Adrenal gland (tissue), 12 donors: ENCODE data around the gene QSOX2. TPM values are rescaled to one million over a fixed set of nuclear protein-coding genes. Genes with fewer than 3 reads are reported as not detected.

ENCODE experiments used
- DNase-seq, 7 donors: peaks; one replicate each; pipeline ENCODE4 v3.0.0-alpha.2; 2019 to 2020
- H3K27ac ChIP-seq, 5 donors: fragments of 200-600 bp; sonication (generic) in 4 of 5; 1 replicate in 3 of 5; 2 replicates in 2 of 5; pipeline versions ENCODE4 v1.5.1 to v1.8.0; 2016 to 2020; ENCODE audit warnings: mild to moderate bottlenecking in 1 of 5
- H3K27me3 ChIP-seq: fragments of 200-600 bp; 2 replicates; pipeline ENCODE4 v1.8.0; 2021
- H3K36me3 ChIP-seq, 2 donors: fragments of 200-600 bp; replicated peaks in 1 of 2; 1 replicate in 1 of 2; 2 replicates in 1 of 2; pipeline versions ENCODE4 v1.5.1 to v1.8.0; 2018 to 2022
- H3K4me1 ChIP-seq, 2 donors: fragments of 200-600 bp; replicated peaks in 1 of 2; 1 replicate in 1 of 2; 2 replicates in 1 of 2; pipeline versions ENCODE4 v1.5.1 to v1.8.0; 2018 to 2021
- H3K4me3 ChIP-seq, 4 donors: fragments of 200-600 bp; sonication (generic) in 3 of 4; one replicate each; pipeline ENCODE4 v1.5.1; 2016 to 2018
- H3K9me3 ChIP-seq, 3 donors: fragments of 200-600 bp; sonication (generic) in 1 of 3; replicated peaks in 1 of 3; 1 replicate in 2 of 3; 2 replicates in 1 of 3; pipeline versions ENCODE4 v1.5.1 to v1.8.0; 2016 to 2021
- POLR2A ChIP-seq, 2 donors: fragments of 450-650 bp; IDR thresholded peaks; one replicate each; pipeline ENCODE4 v1.6.1; 2017; ENCODE audit warnings: antibody characterized with exemption in 2 of 2, mild to moderate bottlenecking in 2 of 2, moderate library complexity in 1 of 2
- WGBS, 4 donors: extraction: QIAGEN DNeasy Blood & Tissue Kit in 2 of 4; methylation state at CpG; one replicate each; pipeline versions ENCODE4 v1.1.5 to v1.1.7; 2013 to 2017; 5-methylcytosine and 5-hydroxymethylcytosine counted together
- intact Hi-C, 2 donors: fragments of 100-400 bp; cut with DNase I; formaldehyde crosslinking; loops; one replicate each; pipeline versions ENCODE4 v1.14.1 to v1.15.0; 2022 to 2023
- polyA plus RNA-seq, 3 donors: library from polyadenylated mRNA; stranded (reverse); fragments of 200-250 nt in 2 of 3; fragments of 350-450 nt in 1 of 3; fragmentation: Illumina TruSeq in 1 of 3; extraction: RNeasy Lipid Tissue Mini Kit (QIAGEN cat#74804) in 1 of 3; gene quantifications; one replicate each; pipeline ENCODE4 v1.2.3, GENCODE V29; 2013 to 2014
- total RNA-seq, 9 donors: library from RNA; depleted of rRNA in 4 of 9; stranded (reverse); fragments of >200 nt in 4 of 9; fragments of 120-200 nt in 1 of 9; fragmentation: NEBNext Ultra II Directional in 1 of 9; extraction: Animal tissue kit (Norgen Biotek cat#: 25700) in 1 of 9; gene quantifications; one replicate each; pipeline versions ENCODE4 v1.1.0 to v1.2.4, GENCODE V29; 2013 to 2023
- TF ChIP-seq, protein P1 (sequence below), 6 experiments: fragments of 450-650 bp in 4 of 6; fragments of 200-600 bp in 2 of 6; sonication (generic) in 1 of 6; IDR thresholded peaks; 1 replicate in 5 of 6; 2 replicates in 1 of 6; pipeline versions ENCODE4 v1.5.1 to v1.8.0; 2016 to 2021; ENCODE audit warnings: antibody characterized with exemption in 6 of 6, mild to moderate bottlenecking in 2 of 6, moderate library complexity in 1 of 6
- donor health status: healthy with polysubstance abuse.
- donor health status: Bipolar disorder and iron deficiency.
- donor health status: DM: yes; HTN: yes; CAD: no.
- donor health status: DM: no; HTN: no; CAD: no.
- donor health status: DM: no; HTN: no; CAD: no.
- donor health status: DM: yes; HTN: yes; CAD: no.

Gene QSOX2
- total and polyA plus RNA-seq, 12 donors, result 6.4 to 14.3 (median 9.3) TPM

GRCh38 chr9:136206602-136207275 lies 38.9 kb downstream of the QSOX2 start:
- Histone ChIP-seq H3K4me1 (no peaks in the 10 kb centered on the region), H3K36me3 (no peaks in the 10 kb centered on the region), H3K27me3 (peaks cover 35% of the 10 kb centered on the region), H3K27ac (no peak overlapping the region), H3K4me3 (no peak overlapping the region), H3K9me3 (no peaks in the 10 kb centered on the region)
- TF ChIP-seq, protein P1, sequence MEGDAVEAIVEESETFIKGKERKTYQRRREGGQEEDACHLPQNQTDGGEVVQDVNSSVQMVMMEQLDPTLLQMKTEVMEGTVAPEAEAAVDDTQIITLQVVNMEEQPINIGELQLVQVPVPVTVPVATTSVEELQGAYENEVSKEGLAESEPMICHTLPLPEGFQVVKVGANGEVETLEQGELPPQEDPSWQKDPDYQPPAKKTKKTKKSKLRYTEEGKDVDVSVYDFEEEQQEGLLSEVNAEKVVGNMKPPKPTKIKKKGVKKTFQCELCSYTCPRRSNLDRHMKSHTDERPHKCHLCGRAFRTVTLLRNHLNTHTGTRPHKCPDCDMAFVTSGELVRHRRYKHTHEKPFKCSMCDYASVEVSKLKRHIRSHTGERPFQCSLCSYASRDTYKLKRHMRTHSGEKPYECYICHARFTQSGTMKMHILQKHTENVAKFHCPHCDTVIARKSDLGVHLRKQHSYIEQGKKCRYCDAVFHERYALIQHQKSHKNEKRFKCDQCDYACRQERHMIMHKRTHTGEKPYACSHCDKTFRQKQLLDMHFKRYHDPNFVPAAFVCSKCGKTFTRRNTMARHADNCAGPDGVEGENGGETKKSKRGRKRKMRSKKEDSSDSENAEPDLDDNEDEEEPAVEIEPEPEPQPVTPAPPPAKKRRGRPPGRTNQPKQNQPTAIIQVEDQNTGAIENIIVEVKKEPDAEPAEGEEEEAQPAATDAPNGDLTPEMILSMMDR (IDR thresholded peaks at IDR 0.05), result no peak
- TF ChIP-seq POLR2A (IDR thresholded peaks at IDR 0.05), result no peak
- intact Hi-C loops, result no loop called here
- 79 to 83% (median 80%) methylated on average over 16 of the region's 16 CpGs for WGBS, 4 donors
- no peak for DNase-seq

GRCh38 chr9:136205707-136205992 lies 40.0 kb downstream of the QSOX2 start:
- no peak for DNase-seq
- H3K4me3 ChIP-seq, result no peak overlapping the region
- no peaks in the 10 kb centered on the region for H3K9me3 ChIP-seq
- no peaks in the 10 kb centered on the region for H3K4me1 ChIP-seq
- intact Hi-C loops, result no loop called here
- no peaks in the 10 kb centered on the region for H3K36me3 ChIP-seq
- 56 to 100% (median 84%) methylated on average over 1 to 5 of the region's 5 CpGs for WGBS, 4 donors
- no peak overlapping the region for H3K27ac ChIP-seq
- TF ChIP-seq, protein P1 (IDR thresholded peaks at IDR 0.05), result no peak
- no peak for TF ChIP-seq POLR2A (IDR thresholded peaks at IDR 0.05)
- peaks cover 46% of the 10 kb centered on the region for H3K27me3 ChIP-seq

DNA sequence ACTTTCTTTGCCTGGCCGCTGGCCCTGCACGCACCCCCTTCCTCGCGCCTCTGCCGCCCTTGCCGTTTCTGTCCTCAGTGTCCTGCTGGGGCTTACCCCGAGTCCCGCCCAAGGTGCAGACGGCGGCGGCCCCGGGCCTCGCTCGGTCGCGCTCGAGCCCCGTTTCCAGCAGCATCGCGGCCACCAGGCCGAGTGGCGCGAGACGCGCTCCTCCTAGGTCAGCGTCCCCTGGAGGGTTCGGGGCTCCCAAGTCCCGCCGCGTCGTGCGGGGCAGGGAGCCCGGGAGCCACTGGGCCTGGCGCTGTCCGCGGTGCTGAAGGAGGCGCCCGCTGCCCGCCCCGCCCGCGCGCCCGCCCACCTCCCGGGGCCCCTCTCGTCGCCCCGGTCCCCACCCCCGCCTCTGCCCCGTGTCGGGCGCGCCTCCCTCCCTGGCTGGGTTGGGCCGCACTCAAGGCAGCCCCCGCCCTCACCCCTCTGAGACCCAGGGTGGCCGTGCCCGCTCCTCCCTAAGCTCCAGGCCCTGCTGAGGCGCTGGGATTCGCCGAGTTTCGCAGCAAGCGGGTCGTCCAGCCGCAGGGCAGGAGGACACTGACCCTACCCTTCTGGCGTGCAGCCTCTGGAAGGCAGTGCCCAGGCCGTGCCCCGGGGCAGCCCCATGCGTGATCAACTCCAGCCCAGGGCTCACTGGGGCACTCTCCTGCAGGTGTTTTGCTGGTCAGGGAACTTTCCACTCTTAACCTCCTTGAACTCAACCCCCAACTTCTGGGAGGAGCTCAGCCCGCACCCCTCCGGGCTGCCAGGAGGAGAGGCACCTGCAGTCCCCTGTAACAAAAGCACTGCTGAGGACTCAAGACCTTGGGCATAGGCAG lies 40.5 kb downstream of the QSOX2 start, which contains the start of gene LHX3:
Gene LHX3 (minus strand): TSS at position 291 of the 869 bp plus-strand sequence. CDS start 116 bp downstream, at position 175.
- no peaks in the 10 kb centered on the region for H3K36me3 ChIP-seq
- 2 to 16% (median 11%) methylated on average over 6 to 70 of the region's 70 CpGs for WGBS, 4 donors
- H3K27me3 ChIP-seq, result peaks cover 52% of the 10 kb centered on the region
- no peak within 1 kb of the TSS for H3K4me3 ChIP-seq
- peak in 5 of 7 donors; percentile 26 to 40 (median 35) for DNase-seq
- H3K27ac ChIP-seq, result no peak within 1 kb of the TSS
- no peaks in the 10 kb centered on the region for H3K4me1 ChIP-seq
- intact Hi-C loops, result no loop called here
- no peaks in the 10 kb centered on the region for H3K9me3 ChIP-seq
- TF ChIP-seq POLR2A (IDR thresholded peaks at IDR 0.05), result no peak
- TF ChIP-seq, protein P1 (IDR thresholded peaks at IDR 0.05), result no peak

DNA sequence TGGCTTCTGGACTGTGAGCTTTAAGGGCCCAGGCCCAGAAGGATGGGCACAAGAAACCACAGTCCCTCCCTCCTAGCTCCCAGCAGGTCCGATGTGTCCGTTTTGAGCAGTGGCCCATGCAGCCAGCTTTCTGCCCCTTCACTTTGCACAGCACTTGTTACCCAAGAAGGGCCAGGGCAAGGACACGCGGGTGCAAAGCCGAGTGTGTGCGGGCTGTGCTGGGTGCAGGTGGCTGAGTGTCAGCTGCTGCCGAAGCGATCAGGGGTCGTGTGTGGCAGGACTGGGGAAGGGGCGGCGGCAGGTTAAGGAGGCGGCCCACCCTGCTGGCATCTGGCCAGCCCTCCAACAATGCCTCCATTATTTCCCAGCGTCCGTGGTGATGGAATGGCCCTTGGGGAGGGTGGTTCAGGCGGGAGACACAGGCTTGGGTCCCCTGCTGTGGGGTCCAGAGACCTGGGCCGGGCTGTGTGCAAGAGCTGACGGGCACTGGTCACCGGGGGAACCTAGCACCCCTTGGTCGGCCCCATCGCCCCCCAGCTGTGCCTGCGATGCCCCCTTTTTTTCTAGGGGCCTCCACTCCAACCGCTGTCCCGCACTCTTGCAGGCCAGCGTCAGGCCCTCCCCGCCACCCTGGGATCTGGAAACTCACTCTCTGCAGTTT lies 41.3 kb downstream of the QSOX2 start:
- Histone ChIP-seq H3K4me1 (no peaks in the 10 kb centered on the region), H3K36me3 (no peaks in the 10 kb centered on the region), H3K27me3 (peaks cover 60% of the 10 kb centered on the region), H3K27ac (no peak overlapping the region), H3K4me3 (no peak overlapping the region), H3K9me3 (no peaks in the 10 kb centered on the region)
- TF ChIP-seq POLR2A (IDR thresholded peaks at IDR 0.05), result no peak
- TF ChIP-seq, protein P1 (IDR thresholded peaks at IDR 0.05), result no peak
- no peak for DNase-seq
- 50 to 55% (median 52%) methylated on average over 5 to 25 of the region's 25 CpGs for WGBS, 4 donors
- intact Hi-C loops, result no loop called here
